NCI-H2029 (cell line): ENCODE results near the gene SYT12.

Source experiments
- DNase-seq: peaks from one replicate; lab custom pipeline; 2025; lab: John Stamatoyannopoulos, UW

The SYT12 gene

DNA sequence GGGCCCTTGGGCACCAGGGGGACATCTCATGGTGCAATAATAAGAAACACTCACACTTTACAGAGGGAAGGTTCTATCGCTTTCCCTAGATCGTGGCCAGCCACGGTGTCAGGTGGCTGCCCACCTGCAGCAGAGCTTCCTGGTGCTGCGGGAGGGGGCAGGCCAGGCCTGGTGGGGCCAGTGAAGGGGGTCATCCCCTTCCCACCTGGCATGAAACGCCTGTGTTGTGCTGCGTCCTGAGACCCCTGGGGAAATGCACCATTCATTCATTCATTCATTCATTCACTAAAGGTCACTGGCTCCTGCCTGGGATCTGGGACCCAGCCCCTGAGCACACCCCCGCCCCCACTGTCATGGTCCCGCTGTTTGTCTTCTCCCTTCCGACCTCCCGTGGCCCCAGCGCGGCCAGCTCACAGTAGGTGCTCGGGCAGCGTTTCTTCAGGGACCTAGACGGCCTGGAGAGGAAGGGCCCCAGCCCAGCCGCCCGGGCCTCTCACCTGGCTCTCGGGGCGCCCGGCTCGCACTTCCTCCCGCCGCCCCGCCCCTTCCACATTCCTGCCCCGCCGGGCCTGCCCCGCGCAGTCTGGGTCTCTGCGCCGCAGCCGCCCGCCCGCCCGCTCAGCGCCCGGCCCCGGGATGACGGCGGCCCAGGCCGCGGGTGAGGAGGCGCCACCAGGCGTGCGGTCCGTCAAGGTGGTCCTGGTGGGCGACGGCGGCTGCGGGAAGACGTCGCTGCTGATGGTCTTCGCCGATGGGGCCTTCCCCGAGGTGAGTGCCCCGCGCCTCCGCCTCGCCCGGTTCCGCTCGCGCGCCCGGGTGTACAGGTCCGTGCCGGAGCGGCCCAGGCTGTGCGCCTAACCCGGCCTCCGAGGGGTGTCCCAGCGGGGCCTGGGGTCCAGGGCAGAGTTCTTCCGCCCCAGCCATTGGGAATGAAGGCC lies 33.6 kb downstream of the SYT12 start, which contains the start of gene RHOD:
Gene RHOD, plus strand, starts transcription at position 581 of the 938 bp plus-strand sequence. Its CDS starts 56 bp downstream, at position 637.
- no peak for DNase-seq

DNA sequence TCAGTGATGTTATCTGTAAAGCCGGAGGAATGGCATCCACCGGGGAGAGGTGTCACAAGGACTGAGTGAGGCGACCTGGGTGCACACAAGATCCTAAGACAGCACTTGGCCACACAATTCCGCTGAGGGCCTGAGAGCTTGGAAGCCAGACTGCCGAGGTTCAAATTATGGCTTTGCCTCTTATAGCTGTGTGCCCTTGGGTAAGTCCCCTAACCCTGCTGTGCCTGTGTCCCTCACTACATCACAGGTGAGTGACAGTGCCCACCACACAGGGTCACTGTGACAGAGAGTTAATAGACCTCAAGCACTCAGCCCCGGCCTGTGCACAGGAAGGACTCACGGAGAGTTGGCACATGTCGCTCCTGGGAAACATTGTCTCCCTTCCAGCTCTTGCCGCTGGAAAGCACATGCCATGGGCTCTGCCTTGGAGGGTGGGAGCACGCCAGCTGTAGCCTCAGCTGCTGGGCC lies 34.3 kb downstream of the SYT12 start:
- no peak for DNase-seq

DNA sequence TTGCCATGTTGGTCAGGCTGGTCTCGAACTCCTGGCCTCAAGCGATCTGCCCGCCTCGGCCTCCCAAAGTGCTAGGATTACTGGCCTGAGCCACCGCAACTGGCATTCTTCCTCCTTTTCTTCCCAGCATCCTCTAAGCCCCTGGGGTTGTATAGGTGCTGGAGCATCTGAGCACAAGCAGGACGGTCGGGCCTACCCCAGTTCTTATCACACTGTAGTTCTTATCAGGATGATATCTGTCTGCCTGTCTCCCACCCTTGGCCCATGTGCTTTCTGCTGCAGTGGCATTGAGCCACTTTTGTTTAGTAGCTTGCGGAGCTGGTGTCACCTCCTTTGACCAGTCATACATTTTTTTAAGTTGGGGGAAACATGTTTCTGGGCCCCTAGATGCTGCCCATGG lies 35.6 kb downstream of the SYT12 start:
- DNase-seq: no peak

DNA sequence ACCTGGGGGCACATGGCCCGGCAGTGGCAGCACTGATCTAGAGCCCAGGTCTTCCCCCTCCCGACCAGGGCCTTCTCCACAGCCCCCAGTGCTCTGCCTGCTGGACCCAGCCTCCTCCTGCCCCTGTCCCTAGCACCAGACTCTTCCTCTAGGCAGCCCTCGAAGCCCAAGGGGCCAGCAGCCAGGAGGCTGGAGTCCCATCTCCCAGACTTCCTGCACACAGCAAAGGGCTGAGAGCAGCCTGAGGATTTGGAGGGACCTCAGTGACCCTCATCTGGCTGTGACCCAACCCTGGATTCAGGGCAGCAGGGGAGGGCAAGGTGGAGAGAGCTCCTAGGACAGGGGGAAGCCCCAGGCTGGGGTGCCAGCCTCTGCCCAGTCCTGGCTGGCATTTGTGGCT lies 36.7 kb downstream of the SYT12 start:
- DNase-seq: no peak

DNA sequence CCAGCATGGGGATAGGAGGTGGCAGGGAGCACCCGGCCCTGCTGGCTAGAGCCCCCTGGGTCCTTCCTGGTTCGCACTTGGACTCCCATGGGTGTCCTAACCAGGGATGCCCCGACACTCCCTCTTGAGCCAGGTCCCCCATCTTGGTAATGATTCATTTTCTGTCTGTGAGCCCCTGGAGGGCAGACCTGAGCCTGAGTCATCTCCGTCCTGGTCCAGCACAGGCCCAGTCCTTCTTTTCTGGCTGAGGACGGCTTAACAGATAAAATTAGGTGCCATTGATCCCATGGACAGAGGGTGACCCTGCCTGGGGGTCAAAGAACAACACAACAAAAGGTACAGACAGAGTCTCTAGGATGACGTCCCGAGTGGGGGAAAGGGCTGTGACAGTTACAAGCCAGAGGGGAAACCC lies 37.2 kb downstream of the SYT12 start:
- no peak for DNase-seq

DNA sequence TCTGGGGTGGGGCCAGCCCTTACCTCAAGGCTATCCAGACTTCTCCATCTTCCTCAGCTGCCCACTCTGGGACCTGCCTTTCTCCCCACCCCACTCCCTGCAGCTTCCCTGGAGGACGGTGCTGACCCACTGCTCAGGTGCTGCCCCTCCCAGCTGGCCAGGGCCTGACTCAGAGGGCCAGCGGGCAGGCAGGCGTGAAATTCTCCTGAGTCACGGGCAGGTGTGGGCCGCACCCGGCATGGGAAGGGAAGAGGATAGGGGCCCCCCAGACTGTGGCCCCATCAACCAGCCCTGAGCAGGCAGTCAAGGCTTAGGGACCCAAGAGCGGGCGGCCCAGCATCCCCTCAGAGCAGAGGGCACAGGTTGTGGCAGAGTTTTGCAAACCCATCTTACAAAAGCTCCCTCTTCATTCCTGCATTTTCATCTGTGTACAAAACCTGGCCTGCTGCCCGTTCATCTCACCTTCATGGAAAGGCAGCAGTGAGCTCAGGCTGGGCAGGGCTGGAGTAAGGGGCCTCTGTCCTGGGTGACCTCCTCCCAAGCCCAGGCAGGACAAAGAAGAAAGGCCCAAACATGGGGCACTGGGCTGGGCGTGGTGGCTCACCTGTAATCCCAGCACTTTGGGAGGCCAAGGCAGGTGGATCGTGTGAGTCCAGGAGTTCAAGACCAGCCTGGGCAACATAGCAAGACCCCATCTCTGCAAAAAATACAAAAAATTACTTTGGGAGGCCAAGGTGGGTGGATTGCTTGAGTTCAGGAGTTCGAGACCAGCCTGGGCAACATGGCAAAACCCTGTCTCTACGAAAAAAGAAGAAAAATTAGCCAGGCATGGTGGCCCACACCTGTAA lies 39.8 kb downstream of the SYT12 start:
- DNase-seq: no peak

DNA sequence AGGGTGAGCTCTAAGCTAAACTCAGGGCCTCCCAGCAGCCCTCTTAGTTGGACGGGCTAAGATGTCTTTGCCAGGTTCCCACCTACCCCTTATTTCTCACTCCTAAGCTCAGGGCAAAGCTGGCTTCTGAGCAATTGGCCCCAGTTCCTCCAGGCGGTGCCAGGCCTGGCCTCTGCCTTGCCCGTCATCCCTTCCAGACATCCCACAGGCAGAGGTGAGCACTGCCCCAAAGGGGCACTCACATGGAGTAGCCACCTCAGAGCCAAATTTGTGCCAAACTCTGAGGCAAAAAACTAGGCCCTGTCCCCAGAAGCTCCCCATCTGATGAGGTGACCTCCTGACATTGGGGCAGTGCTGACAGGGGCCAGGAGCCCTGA lies 43.4 kb downstream of the SYT12 start:
- no peak for DNase-seq

DNA sequence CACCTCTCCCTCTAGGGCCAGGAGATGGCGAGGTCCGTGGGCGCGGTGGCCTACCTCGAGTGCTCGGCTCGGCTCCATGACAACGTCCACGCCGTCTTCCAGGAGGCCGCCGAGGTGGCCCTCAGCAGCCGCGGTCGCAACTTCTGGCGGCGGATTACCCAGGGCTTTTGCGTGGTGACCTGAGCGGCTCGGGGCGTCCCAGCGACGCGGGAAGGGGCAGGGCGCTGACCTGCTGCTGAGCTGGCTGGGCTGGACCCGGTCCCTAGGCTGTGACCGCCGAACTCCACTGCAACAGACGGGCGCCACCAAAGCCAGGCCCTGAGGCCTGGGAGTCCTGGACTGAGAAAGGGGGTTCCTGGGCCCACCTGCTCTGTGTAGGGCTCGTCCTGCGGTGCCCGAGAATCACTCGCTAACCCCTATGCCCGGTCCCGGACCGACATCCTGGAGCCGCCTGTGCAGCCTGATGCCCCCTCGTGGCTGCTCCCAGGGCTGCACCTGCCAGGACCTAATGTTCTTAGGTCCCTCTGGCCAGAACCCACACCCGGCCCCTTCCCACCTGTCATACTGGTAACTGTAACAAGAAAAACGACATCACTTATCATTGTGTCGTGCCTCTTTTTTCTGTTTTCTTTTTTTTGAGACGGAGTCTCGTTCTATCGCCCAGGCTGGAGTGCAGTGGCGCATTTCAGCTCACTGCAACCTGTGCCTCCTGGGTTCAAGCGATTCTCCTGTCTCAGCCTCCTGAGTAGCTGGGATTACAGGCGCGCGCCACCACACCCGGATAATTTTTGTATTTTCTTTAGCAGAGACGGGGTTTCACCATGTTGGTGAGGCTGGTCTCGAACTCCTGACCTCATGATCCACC lies 48.7 kb downstream of the SYT12 start:
- peak; percentile 11 for DNase-seq

DNA sequence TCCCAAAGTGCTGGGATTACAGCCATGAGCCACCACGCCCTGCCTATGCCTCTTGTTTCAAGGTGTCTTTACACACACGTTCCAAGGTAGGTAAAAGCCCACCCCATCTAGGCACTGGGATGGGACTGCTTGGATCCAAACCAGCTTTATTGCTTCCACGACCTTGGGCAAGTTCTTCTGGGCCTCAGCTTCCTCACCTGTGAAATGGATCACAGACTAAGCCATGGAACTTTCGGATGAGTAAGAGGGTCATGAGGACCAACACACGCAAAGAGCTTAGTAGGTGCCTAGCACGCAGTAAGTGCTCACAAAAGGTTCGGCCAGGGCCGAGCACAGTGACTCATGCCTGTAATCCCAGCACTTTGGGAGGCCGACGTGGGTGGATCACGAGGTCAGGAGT lies 49.4 kb downstream of the SYT12 start:
- DNase-seq: no peak

DNA sequence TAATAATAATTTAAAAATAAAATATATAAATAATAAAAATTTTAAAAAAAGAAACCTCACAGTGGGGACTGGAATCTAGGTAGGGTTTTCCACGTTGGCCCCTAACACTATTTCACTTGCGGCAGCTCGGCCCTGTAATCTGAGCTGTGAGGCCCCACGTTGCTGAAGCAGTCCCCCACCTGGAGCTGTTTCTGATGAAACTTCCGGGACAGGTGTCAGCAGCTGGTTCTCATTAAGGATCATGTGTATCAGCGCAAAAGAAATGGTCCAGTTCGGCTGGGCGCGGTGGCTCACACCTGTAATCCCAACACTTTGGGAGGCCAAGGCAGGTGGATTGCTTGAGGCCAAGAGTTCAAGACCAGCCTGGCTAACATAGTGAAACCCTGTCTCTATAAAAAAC lies 51.0 kb downstream of the SYT12 start:
- DNase-seq: no peak

DNA sequence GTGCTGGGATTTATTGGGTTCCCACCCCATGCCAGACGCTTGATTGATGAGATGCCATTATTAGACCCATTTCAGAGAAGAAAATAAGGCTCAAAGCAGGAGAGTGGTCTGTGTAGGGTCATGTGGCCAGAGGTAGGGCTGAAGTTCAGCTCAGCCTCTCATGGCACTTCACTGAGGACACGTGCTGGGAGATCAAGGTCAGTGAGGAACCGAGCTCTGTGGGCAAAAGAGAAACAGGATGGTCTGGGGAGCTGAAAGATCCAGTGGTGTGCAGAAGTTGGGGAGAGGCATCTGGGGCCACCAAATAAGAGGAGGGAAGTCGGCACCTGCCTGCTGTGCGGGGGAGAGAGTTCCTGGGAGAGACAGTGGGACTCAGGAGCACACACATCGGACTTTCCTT lies 53.3 kb downstream of the SYT12 start:
- DNase-seq: no peak

DNA sequence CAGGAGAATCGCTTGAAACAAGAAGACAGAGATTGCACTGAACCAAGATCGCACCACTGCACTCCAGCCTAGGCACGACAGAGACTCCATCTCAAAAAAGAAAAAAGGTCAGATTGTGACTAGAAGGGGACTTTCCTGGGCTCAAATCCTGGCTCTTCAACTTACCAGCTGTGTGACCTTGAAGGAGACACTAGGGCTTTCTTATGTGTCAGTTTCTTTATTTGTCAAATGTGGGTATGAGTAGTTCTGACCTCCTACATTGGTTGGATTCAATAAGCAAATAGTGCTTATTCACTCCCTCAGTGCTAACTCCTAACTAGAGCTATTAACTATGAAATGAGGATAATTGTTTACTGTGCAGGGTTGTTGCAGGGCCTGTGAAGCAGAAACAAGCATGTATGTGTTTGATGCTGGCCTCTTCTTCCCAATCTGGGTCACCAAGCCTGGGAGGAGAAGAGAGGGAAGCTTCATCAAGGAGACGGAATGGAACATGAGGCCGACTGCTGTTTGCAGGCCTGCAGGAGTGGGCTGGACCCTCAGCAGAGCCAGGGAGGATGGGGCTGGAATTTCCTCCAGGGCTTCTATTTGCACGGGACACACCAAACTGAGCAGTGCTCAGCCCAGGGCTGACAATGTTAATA lies 56.3 kb downstream of the SYT12 start:
- DNase-seq: no peak

DNA sequence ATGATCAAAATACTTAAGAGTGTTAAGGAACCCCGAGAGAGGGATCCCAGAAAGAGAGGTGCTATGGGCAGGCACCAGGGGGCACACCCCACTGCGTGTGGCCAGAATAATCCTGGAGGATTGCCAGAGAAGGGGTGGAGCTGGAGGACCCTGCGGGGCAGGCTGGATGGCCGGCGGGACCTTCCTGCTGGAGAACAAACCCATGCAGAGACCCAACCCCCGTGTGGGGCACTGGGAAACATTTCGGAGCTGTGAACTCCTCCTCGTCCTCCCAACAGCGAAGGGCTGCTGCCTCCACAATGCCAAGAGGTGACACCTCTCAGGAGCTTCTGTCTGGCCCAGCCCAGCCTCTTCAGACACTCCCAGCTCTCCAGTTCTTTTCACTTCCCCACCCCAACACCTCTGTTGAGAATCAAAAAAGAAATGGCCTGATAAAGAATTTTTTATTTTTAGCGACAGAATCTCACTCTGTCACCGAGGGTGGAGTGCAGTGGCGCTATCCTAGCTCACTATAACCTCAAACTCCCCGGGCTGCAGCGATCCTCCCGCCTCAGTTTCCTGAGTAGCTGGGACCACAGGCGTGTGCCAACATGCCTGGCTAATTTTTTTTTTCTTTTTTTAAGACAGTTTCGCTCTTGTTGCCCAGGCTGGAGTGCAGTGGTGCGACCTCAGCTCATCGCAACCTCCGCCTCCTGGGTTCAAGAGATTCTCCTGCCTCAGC lies 59.3 kb downstream of the SYT12 start:
- no peak for DNase-seq

DNA sequence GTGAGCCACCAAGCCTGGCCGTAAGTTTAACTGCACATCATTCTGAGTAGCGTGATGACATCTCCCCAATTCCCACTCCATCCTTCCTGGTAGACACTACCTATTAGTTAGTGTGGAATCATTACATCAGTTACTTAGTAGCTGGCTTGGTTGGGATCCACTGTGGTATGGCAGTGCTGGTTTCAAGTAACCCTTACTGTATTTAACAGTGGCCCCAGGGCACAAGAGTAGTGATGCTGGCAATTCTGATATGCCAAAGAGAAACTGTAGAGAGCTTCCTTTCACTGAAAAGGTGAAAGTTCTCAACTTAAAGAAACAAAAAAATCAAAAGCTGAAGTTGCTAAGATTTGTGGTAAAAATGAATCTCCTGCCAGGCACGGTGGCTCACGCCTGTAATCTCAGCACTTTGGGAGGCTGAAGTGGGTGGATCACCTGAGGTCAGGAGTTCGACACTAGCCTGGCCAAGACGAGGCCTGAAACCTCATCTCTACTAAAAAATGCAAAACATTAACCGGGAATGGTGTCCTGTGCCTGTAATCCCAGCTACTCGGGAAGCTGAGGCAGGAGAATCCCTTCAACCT lies 60.9 kb downstream of the SYT12 start:
- no peak for DNase-seq

DNA sequence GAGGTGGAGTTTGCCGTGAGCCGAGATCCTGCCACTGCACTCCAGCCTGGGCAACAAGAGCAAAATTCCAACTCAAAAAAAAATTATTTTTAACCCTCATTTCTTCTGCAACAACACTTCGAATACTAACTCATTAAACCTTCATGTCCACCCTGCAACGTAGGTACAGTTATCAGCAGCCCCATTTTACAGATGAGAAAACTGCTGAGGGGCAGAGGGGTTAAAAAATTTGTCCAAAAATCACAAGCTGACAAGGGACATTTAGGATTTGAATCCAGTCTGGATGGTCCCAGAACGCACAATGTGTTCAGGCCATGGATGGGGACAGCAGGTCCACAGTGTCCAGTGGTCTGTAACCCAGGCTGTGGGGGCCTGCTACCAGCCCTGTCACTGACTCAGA lies 62.7 kb downstream of the SYT12 start:
- DNase-seq: no peak

DNA sequence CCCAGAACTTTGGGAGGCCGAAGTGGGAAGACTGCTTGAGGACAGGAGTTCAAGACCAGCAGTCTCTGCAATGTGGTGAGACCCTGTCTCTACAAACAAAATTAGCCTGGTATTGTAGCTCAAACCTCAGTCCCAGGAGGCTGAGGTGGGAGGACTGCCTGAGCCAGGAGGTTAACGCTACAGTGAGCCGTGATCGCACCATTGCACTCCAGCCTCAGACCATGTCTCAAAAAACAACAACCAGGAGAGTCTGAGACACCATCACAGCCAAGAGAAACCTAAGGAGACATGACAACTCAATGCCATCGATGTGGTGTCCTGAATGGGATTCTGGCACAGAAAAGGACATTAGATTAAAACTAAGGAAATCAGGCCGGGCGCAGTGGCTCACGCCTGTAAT lies 67.8 kb downstream of the SYT12 start:
- no peak for DNase-seq

DNA sequence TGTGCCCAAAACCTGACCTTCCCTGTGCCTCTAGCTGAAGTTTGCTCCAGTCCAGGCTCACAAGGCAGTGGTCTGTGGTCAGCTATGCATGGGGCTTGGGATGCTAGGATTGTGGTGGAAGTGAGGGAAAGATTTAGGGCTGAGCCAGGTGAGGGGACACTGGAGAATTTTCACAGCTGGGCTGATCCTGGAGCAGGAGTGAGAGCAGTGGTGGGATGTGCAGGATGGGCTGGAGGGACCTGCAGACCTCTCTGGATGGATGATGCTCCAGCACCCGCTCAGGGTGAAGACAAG lies 72.2 kb downstream of the SYT12 start:
- no peak for DNase-seq

DNA sequence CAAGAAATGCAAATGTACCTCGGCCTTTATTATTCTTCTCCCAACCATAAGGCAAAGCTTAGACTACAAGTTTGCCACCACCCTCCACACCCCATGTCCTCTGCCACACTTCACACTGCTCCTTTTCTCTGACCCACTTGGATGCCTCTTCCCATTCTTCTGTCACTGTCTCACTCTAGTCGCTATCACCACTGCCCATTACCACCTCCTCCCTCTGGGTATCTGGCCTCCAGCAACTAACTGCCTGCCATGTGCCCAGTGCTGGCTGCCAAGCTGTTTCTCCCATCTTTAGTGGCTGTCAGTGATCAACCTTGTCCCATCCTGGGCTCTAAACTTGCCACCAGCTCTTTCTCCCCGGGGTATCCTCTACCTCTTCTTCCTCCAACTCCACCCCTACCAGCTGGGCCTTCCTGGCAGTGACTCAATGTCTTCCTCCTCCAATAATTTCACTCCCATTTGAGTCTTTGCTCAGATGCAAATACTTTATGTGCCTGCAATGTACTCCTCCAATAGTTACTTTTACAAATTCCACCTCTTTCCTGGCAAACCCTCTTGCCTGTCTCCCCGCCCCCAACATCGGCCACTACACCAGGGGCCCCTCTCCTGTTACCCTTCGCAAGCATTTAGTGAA lies 76.0 kb downstream of the SYT12 start:
- no peak for DNase-seq

DNA sequence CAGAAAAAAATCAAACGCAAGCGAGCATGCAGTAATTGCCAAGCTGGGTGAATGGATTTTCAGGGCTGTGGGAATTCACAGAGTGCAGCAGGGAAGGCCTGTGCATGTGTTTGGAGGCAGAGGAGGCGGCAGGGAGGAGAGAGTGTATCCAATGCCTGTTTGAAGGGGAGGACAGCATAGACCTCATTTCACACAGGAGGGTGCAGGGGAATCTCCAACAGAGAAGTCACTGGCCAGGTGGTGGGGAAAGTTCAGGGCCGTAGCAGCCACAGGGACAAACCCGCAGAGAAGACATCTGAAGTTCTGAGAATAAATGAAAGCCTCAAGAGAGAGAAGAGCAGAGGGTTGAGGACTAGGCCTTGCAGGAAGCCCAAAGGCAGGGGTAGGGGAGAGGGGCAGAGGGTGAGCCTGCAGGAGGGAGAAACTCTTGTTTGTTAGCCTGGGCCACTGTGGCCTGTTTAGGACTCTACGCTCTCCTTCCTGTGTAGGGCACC lies 76.9 kb downstream of the SYT12 start:
- DNase-seq: no peak
